GM10847 (cell line): Measurements from ENCODE around the gene NFE2L3.

Experiments
- POLR2A ChIP-seq: IDR thresholded peaks from 2 replicates; pipeline ENCODE4 v1.6.1; 2011; ENCODE audit not compliant: insufficient read length; ENCODE audit errors: extremely low read depth

Gene NFE2L3

GRCh38 chr7:26157520-26158105, 5.6 kb downstream of the NFE2L3 start:
- no peak for TF ChIP-seq POLR2A

DNA sequence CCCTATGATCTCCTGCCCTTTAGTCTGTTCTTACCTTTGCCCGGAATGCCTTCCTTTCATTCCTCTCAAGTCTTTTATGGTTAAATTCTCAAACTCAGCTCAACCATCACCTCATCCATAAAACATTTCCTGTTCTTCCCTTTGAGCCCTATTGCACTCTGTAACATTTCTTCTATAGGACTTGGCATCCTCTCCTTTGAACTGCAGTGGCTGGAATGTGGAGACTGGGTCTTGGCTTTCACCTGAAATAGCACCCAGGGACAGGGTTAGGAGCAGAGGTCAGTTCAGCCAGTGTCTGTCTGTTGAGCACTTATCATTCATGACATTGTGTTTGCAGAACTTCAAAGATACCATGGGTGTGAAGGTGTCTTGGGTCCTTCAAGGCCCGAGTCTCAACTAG, 7.2 kb downstream of the NFE2L3 start:
- TF ChIP-seq POLR2A: no peak

- TF ChIP-seq POLR2A: no peak
Measured at GRCh38 chr7:26160896-26161295, 8.9 kb downstream of the NFE2L3 start.

DNA sequence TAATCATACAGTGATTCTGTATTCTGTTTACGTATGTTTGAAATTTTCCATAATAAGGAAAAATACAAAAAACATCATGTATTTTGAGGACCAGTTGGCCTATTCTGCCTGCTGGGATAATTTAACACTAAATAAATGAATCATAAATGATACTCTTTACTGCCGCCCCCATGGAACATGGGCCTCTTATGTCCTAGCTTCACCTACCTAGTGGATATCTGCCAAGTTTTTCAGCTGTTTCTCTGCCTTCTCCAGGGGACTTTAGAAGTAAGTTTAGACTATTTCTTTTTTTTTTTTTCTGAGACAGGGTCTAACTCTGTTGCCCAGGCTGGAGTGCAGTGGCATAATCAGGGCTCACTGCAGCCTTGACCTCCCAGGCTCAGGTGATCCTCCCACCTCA, 10.4 kb downstream of the NFE2L3 start:
- TF ChIP-seq POLR2A: no peak

DNA sequence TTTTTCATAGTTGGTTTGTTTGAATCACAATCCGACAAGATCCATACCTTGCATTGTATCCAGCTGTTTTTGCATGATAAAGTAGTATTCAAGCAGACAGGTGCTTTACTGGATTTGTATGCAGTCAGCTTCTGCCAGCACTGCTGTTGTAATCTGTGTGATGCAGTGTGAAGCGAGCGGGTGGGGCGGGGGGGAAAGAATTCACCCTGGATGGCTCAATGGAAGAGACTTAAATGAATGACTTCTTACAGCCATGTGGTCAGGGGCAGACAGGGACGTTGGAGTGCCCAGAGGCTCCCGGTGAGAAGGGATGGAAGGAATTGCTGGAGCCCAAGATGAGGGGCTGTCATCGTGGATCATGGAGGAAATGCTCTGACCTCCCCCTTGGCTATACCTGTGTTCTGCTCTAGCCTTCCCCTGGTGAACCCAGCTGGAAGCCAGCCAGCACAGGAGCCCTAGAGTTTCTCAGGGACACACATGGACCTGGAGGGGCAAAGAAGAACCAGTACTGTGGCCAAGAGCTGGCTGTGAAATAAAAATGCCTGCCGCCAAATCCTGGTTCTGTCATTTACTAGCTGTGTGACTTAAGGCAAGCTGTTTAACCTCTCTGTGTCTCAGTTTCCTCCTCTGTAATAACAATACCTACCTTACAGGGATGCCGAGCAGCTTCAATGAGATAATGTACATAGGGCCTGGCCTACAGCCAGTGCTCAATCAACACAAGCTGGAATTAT, 14.1 kb downstream of the NFE2L3 start:
- no peak for TF ChIP-seq POLR2A

DNA sequence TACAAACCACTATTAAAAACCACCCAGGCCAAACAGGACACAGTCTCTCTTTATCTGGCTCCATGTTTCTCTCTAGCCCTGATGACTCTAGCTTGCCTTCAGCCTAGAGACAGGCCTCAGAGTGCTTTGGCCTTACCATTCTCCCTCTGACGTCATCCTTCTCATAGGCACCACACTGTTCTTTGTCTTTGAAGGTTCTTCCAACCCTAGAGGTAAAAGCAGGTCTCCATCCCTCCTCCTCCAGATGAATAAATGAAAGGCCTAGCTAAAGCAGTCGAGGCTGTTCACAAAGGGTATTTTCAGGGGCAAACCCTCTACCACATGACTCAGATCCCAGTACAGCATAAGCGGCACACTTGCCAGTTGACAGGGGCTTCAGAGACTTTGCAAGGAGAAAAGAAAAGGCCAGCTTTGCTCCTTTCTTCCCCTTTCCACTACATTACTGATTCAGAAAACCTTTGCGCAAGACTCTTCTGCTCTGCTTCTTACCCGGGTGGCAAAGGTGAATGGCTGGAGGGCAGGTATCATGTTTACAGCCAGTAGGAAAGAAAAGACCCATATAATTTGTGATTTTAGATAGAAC, 14.8 kb downstream of the NFE2L3 start:
- TF ChIP-seq POLR2A: no peak

GRCh38 chr7:26167303-26167934, 15.4 kb downstream of the NFE2L3 start:
- no peak for TF ChIP-seq POLR2A

GRCh38 chr7:26168458-26169023, 16.5 kb downstream of the NFE2L3 start:
- no peak for TF ChIP-seq POLR2A

- TF ChIP-seq POLR2A: no peak
Measured at GRCh38 chr7:26169271-26169670, 17.3 kb downstream of the NFE2L3 start.

DNA sequence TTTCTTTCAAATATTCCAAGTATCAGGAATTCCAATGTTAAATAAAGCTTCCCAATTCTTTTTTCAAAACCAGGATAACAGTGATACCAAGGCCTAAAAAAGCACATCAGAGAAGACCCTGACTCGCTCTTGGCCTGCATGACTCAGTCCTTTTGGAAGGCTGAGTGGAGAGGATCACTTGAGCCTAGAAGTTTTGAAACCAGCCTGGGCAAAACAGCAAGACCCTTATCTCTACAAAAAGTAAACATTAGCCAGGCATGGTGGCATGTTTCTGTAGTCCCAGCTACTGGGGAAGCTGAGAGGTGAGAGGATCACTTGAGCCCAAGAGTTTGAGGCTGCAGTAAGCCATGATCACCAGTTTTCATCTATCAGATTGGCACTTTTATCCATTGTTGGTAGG, 18.7 kb downstream of the NFE2L3 start:
- TF ChIP-seq POLR2A: no peak

DNA sequence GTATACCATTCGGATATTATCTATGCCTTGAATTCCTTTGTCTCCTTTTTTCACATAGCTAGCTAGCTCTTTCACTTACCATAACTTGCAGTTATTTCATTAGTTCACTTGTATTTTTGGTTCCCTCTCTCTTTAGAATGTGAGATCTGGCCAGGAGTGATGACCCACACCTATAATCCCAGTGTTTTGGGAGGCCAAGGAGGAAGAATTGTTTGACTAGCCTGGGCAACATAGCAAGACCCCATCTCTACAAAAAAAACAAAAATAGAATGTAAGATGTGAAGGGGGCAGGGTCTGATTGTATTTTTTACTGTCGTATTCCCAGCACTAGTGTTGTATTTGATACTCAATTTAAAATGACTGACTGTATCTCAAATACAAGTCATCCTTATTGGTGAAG, 19.6 kb downstream of the NFE2L3 start:
- TF ChIP-seq POLR2A: no peak

DNA sequence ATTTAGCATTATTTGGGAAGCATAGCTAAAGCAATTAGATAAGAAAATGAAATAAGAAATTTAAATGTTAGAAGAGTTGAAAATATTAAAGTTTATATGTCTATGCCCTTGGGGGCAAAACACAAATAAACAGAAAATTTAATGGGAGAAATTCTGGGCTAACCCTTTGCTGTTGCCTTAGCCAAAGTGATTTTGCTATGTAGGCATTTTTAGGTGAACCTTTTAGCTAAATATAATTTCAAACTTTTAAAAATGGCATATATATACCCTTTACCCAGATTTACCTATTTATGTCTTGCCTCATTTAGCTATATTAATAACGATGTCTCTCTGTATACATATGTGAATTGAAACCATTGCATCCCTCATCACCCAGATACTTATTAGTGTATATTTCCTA, 20.1 kb downstream of the NFE2L3 start:
- TF ChIP-seq POLR2A: no peak

- TF ChIP-seq POLR2A: no peak
Measured at GRCh38 chr7:26178272-26178960, 26.4 kb downstream of the NFE2L3 start.

DNA sequence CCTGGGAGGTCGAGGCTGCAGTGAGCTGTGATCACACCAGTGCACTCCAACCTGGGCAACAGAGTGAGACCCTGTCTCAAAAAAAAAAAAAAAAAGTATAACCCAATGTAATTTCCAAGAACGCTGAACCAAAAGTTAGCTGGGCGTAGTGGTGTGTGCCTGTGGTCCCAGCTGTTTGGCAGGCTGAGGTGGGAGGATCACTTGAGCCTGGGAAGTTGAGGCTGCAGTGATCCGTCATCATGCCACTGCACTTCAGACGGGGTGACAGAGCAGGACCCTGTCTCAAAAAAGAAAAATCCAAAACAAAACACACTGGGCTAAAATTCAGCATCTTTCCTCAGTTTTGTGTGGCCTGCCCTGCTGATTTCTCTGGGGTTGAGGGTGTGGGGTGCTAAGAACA, 27.4 kb downstream of the NFE2L3 start:
- no peak for TF ChIP-seq POLR2A

- TF ChIP-seq POLR2A: no peak
Measured at GRCh38 chr7:26179826-26180497, 28.0 kb downstream of the NFE2L3 start.
